IMR-90 (cell line): ENCODE data around the gene GRB10.

ENCODE experiments used
- NFE2L2 ChIP-seq: fragments of 150-350 bp; IDR thresholded peaks from 2 replicates; pipeline ENCODE4 v1.6.1; 2016; ENCODE audit warnings: low read depth, mild to moderate bottlenecking, low read length
- RAD21 ChIP-seq: IDR thresholded peaks from 2 replicates; pipeline ENCODE4 v1.6.1; 2012; ENCODE audit warnings: low read length, improper control_type of control experiment
- TF ChIP-seq, protein P1 (sequence below): conservative IDR thresholded peaks from 2 replicates; pipeline ENCODE4 v1.5.1; 2012; ENCODE audit warnings: mild to moderate bottlenecking, low read depth, low read length, improper control_type of control experiment
- TF ChIP-seq, protein P2 (sequence below): fragments of 150-350 bp; IDR thresholded peaks from 2 replicates; pipeline ENCODE4 v1.6.1; 2016; ENCODE audit warnings: low read depth, mild to moderate bottlenecking, low read length, moderate library complexity, borderline replicate concordance

DNA sequence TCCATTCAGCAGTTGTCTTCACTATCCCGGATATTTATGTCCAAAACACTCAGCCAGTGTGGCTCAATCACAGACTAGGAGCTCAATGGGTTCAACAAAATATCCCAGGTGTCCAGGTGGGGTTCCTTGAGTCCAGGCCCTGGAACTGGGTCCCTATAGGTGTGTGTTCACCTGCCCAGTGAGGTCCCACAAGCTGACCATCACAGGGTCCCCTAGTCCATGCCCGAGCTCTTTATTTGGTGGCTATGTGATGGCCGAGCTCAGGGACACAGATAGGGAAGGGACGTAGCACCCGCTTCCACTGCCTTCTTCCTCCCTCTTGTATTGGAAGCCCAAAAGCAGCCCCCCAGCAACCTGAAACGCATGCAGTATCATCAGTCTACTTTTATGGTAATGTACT is 138.6 kb downstream of the GRB10 start:
- TF ChIP-seq, protein P1, sequence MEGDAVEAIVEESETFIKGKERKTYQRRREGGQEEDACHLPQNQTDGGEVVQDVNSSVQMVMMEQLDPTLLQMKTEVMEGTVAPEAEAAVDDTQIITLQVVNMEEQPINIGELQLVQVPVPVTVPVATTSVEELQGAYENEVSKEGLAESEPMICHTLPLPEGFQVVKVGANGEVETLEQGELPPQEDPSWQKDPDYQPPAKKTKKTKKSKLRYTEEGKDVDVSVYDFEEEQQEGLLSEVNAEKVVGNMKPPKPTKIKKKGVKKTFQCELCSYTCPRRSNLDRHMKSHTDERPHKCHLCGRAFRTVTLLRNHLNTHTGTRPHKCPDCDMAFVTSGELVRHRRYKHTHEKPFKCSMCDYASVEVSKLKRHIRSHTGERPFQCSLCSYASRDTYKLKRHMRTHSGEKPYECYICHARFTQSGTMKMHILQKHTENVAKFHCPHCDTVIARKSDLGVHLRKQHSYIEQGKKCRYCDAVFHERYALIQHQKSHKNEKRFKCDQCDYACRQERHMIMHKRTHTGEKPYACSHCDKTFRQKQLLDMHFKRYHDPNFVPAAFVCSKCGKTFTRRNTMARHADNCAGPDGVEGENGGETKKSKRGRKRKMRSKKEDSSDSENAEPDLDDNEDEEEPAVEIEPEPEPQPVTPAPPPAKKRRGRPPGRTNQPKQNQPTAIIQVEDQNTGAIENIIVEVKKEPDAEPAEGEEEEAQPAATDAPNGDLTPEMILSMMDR: no peak
- TF ChIP-seq NFE2L2 (no peak), RAD21 (no peak)
- TF ChIP-seq, protein P2, sequence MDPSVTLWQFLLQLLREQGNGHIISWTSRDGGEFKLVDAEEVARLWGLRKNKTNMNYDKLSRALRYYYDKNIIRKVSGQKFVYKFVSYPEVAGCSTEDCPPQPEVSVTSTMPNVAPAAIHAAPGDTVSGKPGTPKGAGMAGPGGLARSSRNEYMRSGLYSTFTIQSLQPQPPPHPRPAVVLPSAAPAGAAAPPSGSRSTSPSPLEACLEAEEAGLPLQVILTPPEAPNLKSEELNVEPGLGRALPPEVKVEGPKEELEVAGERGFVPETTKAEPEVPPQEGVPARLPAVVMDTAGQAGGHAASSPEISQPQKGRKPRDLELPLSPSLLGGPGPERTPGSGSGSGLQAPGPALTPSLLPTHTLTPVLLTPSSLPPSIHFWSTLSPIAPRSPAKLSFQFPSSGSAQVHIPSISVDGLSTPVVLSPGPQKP: no peak
